ENCODE results near the gene DES. TPM values are rescaled to one million over a fixed set of nuclear protein-coding genes. Genes with fewer than 3 reads are reported as not detected.

Gene DES
- total and polyA plus RNA-seq, 2 of the 13 experiments (the other 11 are each of a cell fraction or from before 2014, with no cell fraction given), result not detected

- TF ChIP-seq PRDM4 (CRISPR knock-in tag; IDR thresholded peaks at IDR 0.05; ENCODE audit: borderline replicate concordance), result no peak
These were observed 24.3 kb downstream of the DES start (continued) for GRCh38 chr2:219442256-219443015.

- no peaks in the 10 kb centered on the region for H3K9me3 ChIP-seq (ENCODE audit: low read length)
- no peaks in the 10 kb centered on the region for H3K4me1 ChIP-seq (ENCODE audit: insufficient read depth, low read length)
- ChIA-PET POLR2A (no interaction called here), CTCF (ENCODE audit: low intra/inter-chr PET ratio, low total read pairs) (no interaction called here)
- H3K27ac ChIP-seq (ENCODE audit: extremely low read length, insufficient read depth, low read length), result no peak overlapping the region
- H3K79me2 ChIP-seq (ENCODE audit: insufficient read depth, low read length), result no peaks in the 10 kb centered on the region
- no peak overlapping the region for H3K4me3 ChIP-seq (replicated peaks in 1 of 3; ENCODE audit: insufficient read depth in 1 of 3, low read depth in 2 of 3, low read length in 3 of 3)
- no TSS peak for BruUV-seq (replicated peaks)
- WGBS (ENCODE audit: low lambda C conversion rate), result 37% methylated on average over 12 of the region's 12 CpGs
- ATAC-seq, result no peak
- intact Hi-C loops (cut with micrococcal nuclease; ENCODE audit: unreplicated experiment) (no loop called here), in situ Hi-C loops (cut with HindIII; ENCODE audit: extremely low pct_ligation_motif_present, low pct_unique_long_range_greater_than_20kb) (no loop called here)
- no peak overlapping the region for H3K9ac ChIP-seq (ENCODE audit: insufficient read depth, low read depth, low read length)
- FAIRE-seq, result no peak
- no peak for DNase-seq (ENCODE audit: low spot score)
- peaks cover 41 to 94% of the 10 kb centered on the region in 2 experiments for H3K27me3 ChIP-seq (ENCODE audit: control insufficient read depth in 1 of 2, insufficient read depth in 2 of 2, low read length in 2 of 2)
- no peak overlapping the region for H2AFZ ChIP-seq (ENCODE audit: low read length)
- H3K36me3 ChIP-seq (replicated peaks in 1 of 2; ENCODE audit: control insufficient read depth in 1 of 2, insufficient read depth in 2 of 2, low read length in 2 of 2), result no peaks in the 10 kb centered on the region
- H3K4me2 ChIP-seq (ENCODE audit: low read depth, low read length), result no peak overlapping the region
- peaks cover 4% of the 10 kb centered on the region; the same call in 1 of the 2 replicates for H4K20me1 ChIP-seq (ENCODE audit: insufficient read depth, low read length)
- TF ChIP-seq NR1H2 (CRISPR knock-in tag; IDR thresholded peaks at IDR 0.05; ENCODE audit: borderline replicate concordance, low read depth) (no peak), NFIB (CRISPR knock-in tag; IDR thresholded peaks at IDR 0.05; ENCODE audit: borderline replicate concordance) (no peak), ZNF704 (CRISPR knock-in tag; IDR thresholded peaks at IDR 0.05; ENCODE audit: borderline replicate concordance) (no peak), ZNF784 (CRISPR knock-in tag; IDR thresholded peaks at IDR 0.05; ENCODE audit: borderline replicate concordance) (no peak), ZFP91 (CRISPR knock-in tag; IDR thresholded peaks at IDR 0.05; ENCODE audit: borderline replicate concordance) (no peak), PTBP1 (IDR thresholded peaks at IDR 0.05; ENCODE audit: low read depth, low read length, poor library complexity, severe bottlenecking) (no peak), HDAC2 (CRISPR knock-in tag; IDR thresholded peaks at IDR 0.05) (no peak), PAWR (CRISPR knock-in tag; IDR thresholded peaks at IDR 0.05; ENCODE audit: borderline replicate concordance) (no peak), MZF1 (CRISPR knock-in tag; IDR thresholded peaks at IDR 0.05; ENCODE audit: borderline replicate concordance) (no peak), ZNF639 (CRISPR knock-in tag; conservative IDR thresholded peaks at IDR 0.05) (no peak), ZFX (CRISPR knock-in tag; IDR thresholded peaks at IDR 0.05; ENCODE audit: low read depth) (no peak)
These were observed 25.0 kb downstream of the DES start for GRCh38 chr2:219443016-219443696.

All from HepG2 (cell line).